NCI-H748 treated with DMSO at 0.1 percent for 48 hours (cell line): Measurements from ENCODE around the gene DNAJB11.
"Not testable (repeated sequence)": the region's sequence is repeated elsewhere in the genome, so short reads cannot be mapped to it uniquely, and the experiment has no call there.

Experiments used
- DNase-seq: peaks from one replicate; lab custom pipeline; 2025; lab: John Stamatoyannopoulos, UW

The DNAJB11 gene

DNA sequence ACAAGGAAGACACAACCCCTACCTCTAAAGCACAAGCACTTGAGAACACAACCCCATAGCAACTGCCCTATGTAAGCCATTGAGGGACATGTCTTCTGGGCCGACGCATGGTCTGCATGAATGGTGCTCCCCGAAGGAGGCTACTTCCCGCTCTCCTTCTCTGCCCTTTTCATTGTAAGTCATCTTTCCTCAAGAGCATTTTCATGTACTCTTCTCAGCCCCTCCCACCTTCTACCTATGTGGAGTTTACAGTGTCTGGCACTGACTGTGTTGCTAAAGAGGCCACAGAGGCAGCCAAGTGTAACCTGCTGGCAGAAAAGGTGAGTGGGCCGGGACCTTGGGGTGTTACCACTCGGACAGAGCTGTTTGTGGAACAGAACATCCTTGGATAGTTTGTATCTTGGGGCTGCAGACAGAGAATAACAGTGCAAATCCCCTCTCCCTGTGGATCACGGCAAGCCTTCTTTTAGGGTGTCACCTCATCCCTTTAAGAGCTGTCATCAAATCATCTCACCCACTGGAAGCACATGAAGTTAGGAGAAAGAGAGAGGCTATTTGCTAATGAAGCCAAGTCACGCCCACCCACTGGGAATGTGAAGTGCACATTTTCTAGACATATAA lies 47.9 kb downstream of the DNAJB11 start:
- no peak for DNase-seq

GRCh38 chr3:186619787-186620212 lies 49.3 kb downstream of the DNAJB11 start:
- no peak for DNase-seq

GRCh38 chr3:186620213-186621092 lies 49.9 kb downstream of the DNAJB11 start:
- no peak for DNase-seq

DNA sequence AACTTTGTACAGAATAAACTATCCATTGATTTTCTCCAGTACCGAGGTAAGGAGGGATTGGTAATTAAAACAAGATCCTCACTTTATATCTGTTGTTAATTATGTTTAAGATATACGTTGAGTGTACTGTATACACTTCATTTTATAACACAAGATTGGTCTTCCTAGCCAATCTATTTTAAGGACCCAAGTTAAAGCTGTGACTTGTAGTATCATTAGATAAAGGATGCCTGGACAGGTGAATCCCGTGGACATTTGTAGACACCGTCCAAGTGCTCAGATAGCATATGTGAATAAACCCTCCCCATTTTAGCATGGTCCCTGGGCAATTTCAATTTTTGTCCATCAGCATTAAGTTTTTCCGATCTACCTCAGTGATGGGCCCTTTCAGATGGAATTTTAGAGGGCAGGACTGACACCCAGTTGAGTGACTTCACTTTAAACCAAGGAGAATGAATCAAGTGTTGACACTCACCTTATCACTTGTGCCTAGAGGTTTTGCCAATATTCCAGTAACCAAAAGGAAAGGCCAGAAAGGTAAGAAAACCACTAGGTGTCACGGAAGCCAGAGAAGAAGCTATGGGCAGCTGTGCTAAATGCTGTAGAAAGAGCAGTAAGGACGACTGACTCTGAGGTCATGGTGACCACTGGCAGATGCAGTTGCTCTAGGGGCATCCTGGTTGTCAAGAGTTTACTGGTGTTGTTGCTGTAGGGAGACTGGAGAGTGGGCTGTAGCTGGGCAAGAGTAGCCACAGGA lies 51.6 kb downstream of the DNAJB11 start:
- no peak for DNase-seq

GRCh38 chr3:186622651-186623310 lies 52.3 kb downstream of the DNAJB11 start:
- no peak for DNase-seq

DNA sequence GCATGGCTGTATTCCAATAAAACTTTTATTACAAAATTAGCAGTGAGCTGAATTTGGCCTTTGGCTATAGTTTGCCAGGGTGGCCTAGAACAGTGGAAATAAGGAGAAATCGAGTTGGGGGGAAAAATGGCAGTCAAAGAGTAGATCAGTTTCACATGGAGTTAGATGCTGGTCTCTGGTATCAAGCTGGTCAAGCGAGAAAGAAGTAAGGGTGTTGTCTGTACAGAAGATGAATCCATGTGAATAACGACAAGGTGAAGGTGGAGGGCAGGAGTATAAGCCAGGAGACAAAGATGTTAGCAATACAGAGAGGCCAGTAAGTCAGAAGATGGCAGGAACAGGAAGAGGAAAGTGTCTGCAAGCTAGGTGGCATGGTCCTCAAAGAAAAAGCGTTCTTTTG lies 54.1 kb downstream of the DNAJB11 start:
- DNase-seq: no peak

DNA sequence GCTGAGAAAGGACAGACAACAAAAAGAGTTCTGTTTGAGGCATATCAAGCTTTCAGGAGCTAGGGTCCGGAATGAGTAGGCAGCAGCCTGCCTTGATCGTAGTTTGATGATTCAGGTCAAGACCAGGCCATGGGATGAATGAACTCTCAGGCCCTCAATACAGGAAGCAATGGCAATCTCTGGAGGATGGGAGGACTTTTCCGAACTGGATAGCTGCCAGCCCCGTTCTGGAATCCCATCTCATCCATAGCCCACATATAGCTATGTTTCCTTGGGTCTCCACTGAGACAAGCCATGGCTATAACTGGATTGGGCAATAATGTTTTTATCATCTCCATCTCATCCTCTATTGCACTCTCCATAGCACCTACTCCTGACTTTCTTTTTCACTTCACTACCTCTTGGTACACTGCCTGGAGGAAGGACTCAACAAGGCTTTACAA lies 55.1 kb downstream of the DNAJB11 start:
- no peak for DNase-seq

GRCh38 chr3:186626254-186626847 lies 55.8 kb downstream of the DNAJB11 start:
- no peak for DNase-seq

DNA sequence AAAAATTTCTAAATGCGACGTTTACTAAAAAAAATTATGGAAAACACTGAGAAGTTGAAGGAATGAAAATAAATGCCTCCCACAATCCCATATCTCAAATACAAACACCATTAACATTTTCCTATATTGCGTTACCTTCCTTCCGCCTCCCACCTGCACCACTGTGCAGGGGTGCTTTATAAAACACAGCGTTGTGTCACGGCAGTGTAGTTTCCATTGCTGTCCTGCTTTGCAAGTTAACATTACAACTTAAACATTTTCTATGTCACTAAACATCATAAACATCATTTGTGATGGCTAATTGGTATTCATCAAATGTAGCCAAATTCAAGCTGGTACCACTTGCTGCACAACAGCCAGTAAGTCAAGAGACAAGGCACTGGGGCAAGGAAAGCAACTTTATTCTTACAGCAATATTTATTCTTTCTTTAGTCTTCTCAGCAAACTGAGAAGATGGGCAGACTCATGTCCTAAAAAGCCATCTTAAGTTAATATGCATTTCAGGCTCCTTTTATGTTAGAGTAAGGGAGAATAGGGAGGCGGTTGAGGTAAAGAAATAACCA lies 57.4 kb downstream of the DNAJB11 start:
- DNase-seq: no peak

DNA sequence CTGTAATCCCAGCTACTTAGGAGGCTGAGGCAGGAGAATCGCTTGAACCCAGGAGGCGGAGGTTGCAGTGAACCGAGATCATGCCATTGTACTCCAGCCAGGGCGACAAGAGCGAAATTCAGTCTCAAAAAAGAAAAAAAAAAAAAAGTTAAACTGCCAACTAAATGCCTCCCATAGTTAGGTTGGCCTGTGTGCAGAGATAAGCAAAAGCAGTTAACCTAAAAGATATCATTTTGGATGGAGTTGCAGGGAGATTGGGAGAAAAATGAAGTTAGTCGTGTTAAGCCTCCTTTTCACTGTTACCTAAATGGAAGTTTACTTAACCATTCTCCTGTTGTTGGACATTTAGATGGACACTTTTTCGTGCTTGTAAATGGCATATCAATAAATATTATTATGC lies 58.2 kb downstream of the DNAJB11 start:
- no peak for DNase-seq

DNA sequence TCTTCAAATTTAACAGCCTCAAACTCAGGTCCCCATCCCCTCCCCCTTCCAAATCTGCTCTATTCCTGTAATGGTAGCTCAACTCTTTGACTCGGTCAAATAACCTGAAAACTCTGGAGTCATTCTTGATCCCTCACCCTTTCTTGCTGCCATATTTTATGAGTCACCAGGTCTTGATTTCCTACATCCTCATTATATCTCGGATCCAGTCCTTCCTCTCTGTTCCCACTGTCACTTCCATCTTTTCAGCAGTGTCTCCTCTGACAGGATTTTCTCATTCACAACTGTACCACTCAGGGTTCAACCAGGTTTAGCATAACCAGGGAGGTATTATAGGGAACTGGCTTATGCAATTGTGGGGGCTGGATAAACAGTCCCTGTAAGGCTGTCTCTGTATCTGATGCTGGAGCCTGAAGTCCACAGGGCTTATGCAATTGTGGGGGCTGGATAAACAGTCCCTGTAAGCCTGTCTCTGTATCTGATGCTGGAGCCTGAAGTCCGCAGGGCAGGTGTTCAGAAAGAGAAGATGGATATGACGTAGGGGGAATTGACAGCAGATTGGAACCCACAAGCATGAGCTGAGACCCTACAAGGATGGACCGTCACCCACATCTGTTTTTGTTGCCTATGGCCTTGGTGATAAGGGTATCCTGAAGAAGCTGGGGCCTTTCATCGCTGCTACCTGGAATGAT lies 60.6 kb downstream of the DNAJB11 start:
- DNase-seq: no peak

GRCh38 chr3:186633481-186633880 lies 63.0 kb downstream of the DNAJB11 start:
- DNase-seq: no peak

DNA sequence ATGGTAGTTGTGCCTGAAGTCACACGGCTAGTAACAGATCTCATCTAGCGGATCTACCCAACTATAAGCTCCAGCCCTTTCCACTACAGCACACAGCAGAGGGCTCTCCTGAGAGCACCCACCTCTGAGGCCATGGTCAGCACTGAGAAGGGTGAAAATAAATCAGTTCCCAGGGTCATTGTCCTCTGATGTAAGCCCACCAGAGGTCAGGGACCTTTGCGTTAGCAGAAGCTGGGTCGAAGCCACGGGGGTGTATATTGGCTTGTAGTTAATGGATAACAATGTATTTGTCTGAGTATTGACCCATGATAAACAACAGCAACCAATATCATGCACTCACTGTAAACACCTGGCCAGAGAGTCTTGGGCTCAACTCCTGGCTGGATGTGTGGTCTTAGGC lies 63.7 kb downstream of the DNAJB11 start:
- not testable (repeated sequence) for DNase-seq
